Prostate gland (tissue), 2 donors: ENCODE measurements around the gene ITSN1.

Experiments used
- CTCF ChIP-seq, 4 experiments: fragments of 200-600 bp in 2 of 4; fragments of 450-650 bp in 2 of 4; sonication (generic) in 2 of 4; IDR thresholded peaks; 1 replicate in 3 of 4; 2 replicates in 1 of 4; pipeline ENCODE4 v1.5.1; 2016 to 2019; ENCODE audit warnings: antibody characterized with exemption in 4 of 4, mild to moderate bottlenecking in 2 of 4, moderate library complexity in 2 of 4
- POLR2A ChIP-seq: fragments of 450-650 bp; IDR thresholded peaks from one replicate; pipeline ENCODE4 v1.6.1; 2016; ENCODE audit warnings: antibody characterized with exemption, mild to moderate bottlenecking

DNA sequence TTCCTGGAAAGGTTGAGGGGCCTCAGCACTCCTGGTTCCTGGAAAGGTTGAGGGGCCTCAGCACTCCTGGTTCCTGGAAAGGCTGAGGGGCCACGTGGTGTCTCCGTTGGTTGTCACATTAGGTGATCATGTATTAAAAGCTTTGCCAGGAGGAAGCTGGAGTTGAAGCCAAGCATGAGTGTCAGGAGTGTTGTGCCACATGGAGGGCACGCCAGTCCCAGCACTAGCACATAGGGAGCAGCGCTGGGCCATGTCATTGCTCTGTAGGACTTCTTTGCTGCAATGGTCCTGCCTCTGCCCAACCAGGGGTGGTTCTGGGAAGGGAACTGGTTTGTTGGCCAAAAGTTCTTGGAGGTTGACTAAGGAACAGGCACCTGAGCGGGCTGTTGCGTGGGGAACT lies 260.0 kb downstream of the ITSN1 start:
- TF ChIP-seq CTCF (IDR thresholded peaks at IDR 0.05) (no peak), POLR2A (no peak)
